H1 (cell line): ENCODE measurements around the gene RNF141. TPM values are rescaled to one million over a fixed set of nuclear protein-coding genes. Genes with fewer than 3 reads are reported as not detected.
A peak's percentile ranks its signal among the peaks of the same experiment; 100 is the strongest.

Source experiments
- CTCF ChIA-PET: fragments of 300-600 bp; sonication (Branson Sonifier 250); formaldehyde crosslinking; loops from one replicate; lab custom pipeline; 2021; ENCODE audit not compliant: partially characterized antibody; lab: Charles Lee
- POLR2A ChIA-PET: fragments of 300-600 bp; sonication (Branson Sonifier 250); formaldehyde crosslinking; loops from one replicate; lab custom pipeline; 2021; ENCODE audit warnings: inconsistent platforms; ENCODE audit not compliant: partially characterized antibody; lab: Charles Lee
- DNase-seq, 2 experiments: peaks; one replicate each; pipeline versions ENCODE4 v3.0.0 to v3.0.0-alpha.2; 2010 to 2022; ENCODE audit warnings: low spot score in 2 of 2, low read depth in 1 of 2, mixed read lengths in 1 of 2
- FAIRE-seq: peaks from 2 replicates; lab custom pipeline; 2011; peaks lifted over from hg19 to GRCh38; lab: Jason Lieb, UNC
- H2AFZ ChIP-seq: 2 replicates; pipeline ENCODE4 v1.8.1; 2012; ENCODE audit warnings: low read length, inconsistent platforms
- H2AK5ac ChIP-seq: 2 replicates; pipeline ENCODE4 v1.6.1; 2013; ENCODE audit warnings: low read depth, low read length
- H2BK120ac ChIP-seq: replicated peaks from 2 replicates; pipeline ENCODE3; 2013; ENCODE audit warnings: low read depth, low read length, inconsistent platforms
- H2BK12ac ChIP-seq: 2 replicates; pipeline ENCODE4 v1.6.1; 2013; ENCODE audit warnings: low read depth, low read length
- H2BK15ac ChIP-seq: 2 replicates; pipeline ENCODE4 v1.6.1; 2013; ENCODE audit warnings: low read length
- H2BK20ac ChIP-seq: 2 replicates; pipeline ENCODE4 v1.6.1; 2013; ENCODE audit warnings: low read length
- H2BK5ac ChIP-seq: 2 replicates; pipeline ENCODE4 v1.6.1; 2013; ENCODE audit warnings: low read depth, low read length
- H3K14ac ChIP-seq: 2 replicates; pipeline ENCODE4 v1.6.1; 2013; ENCODE audit warnings: inconsistent platforms; ENCODE audit not compliant: insufficient read length
- H3K18ac ChIP-seq: 2 replicates; pipeline ENCODE4 v1.6.1; 2013; ENCODE audit warnings: low read length; ENCODE audit errors: extremely low read depth
- H3K23ac ChIP-seq: 2 replicates; pipeline ENCODE4 v1.6.1; 2013; ENCODE audit warnings: inconsistent platforms; ENCODE audit not compliant: insufficient read length
- H3K23me2 ChIP-seq: 2 replicates; pipeline ENCODE4 v1.6.1; 2013; ENCODE audit warnings: low read depth, low read length
- H3K27ac ChIP-seq: 2 replicates; pipeline ENCODE4 v1.6.1; 2011; ENCODE audit warnings: low read depth, low read length, inconsistent platforms
- H3K27me3 ChIP-seq, 4 experiments: replicated peaks in 1 of 4; 1 replicate in 1 of 4; 2 replicates in 3 of 4; pipeline versions ENCODE4 v1.6.1 to v1.8.1; 2011 to 2013; ENCODE audit warnings: low read length in 3 of 4, mild to moderate bottlenecking in 3 of 4, inconsistent platforms in 2 of 4, mixed read lengths in 2 of 4, moderate library complexity in 1 of 4; ENCODE audit not compliant: control insufficient read depth in 3 of 4, insufficient read depth in 3 of 4; ENCODE audit errors: extremely low read depth in 1 of 4
- H3K36me3 ChIP-seq, 4 experiments: 2 replicates each; pipeline versions ENCODE4 v1.6.1 to v1.8.1; 2011 to 2013; ENCODE audit warnings: mild to moderate bottlenecking in 4 of 4, low read length in 3 of 4, moderate library complexity in 2 of 4, control low read depth in 1 of 4, inconsistent platforms in 1 of 4; ENCODE audit not compliant: insufficient read depth in 4 of 4, control insufficient read depth in 2 of 4
- H3K4ac ChIP-seq: replicated peaks from 2 replicates; pipeline ENCODE3; 2013; ENCODE audit warnings: low read length, low read depth, mixed read lengths, inconsistent platforms; ENCODE audit not compliant: insufficient read length
- H3K4me1 ChIP-seq, 4 experiments: replicated peaks in 1 of 4; 1 replicate in 1 of 4; 2 replicates in 3 of 4; pipeline versions ENCODE4 v1.6.1 to v1.8.1; 2011 to 2013; ENCODE audit warnings: low read length in 3 of 4, inconsistent platforms in 2 of 4, mixed read lengths in 1 of 4; ENCODE audit not compliant: insufficient read depth in 4 of 4, control insufficient read depth in 3 of 4
- H3K4me2 ChIP-seq, 2 experiments: 2 replicates each; pipeline versions ENCODE4 v1.6.1 to v1.8.1; 2011 to 2013; ENCODE audit warnings: low read depth in 2 of 2, low read length in 2 of 2, control low read depth in 1 of 2, inconsistent platforms in 1 of 2, mild to moderate bottlenecking in 1 of 2; ENCODE audit not compliant: insufficient read depth in 1 of 2
- H3K4me3 ChIP-seq, 4 experiments: fragments of 200-600, 300-600 bp in 1 of 4; sonication (generic), shearing (Covaris generic), sonication (Bioruptor Twin) in 1 of 4; 2 replicates each; pipeline versions ENCODE4 v1.5.1 to v1.8.1; 2011 to 2016; ENCODE audit warnings: low read length in 4 of 4, low read depth in 3 of 4, control low read depth in 2 of 4, inconsistent platforms in 2 of 4, mild to moderate bottlenecking in 2 of 4, mixed read lengths in 1 of 4, moderate library complexity in 1 of 4; ENCODE audit not compliant: insufficient read depth in 2 of 4; ENCODE audit errors: extremely low read depth in 1 of 4
- H3K56ac ChIP-seq: replicated peaks from 2 replicates; pipeline ENCODE3; 2013; ENCODE audit warnings: low read depth, mild to moderate bottlenecking, mixed read lengths, low read length, inconsistent platforms; ENCODE audit not compliant: insufficient read length
- H3K79me1 ChIP-seq: 2 replicates; pipeline ENCODE4 v1.6.1; 2013; ENCODE audit warnings: low read depth, low read length, control low read depth
- H3K79me2 ChIP-seq, 2 experiments: 2 replicates each; pipeline versions ENCODE4 v1.6.1 to v1.8.1; 2012 to 2013; ENCODE audit warnings: low read length in 2 of 2, mild to moderate bottlenecking in 2 of 2, inconsistent platforms in 1 of 2; ENCODE audit not compliant: insufficient read depth in 2 of 2, control insufficient read depth in 1 of 2
- H3K9ac ChIP-seq, 4 experiments: replicated peaks in 1 of 4; 1 replicate in 1 of 4; 2 replicates in 3 of 4; pipeline versions ENCODE4 v1.6.1 to v1.8.1; 2011 to 2013; ENCODE audit warnings: low read depth in 3 of 4, low read length in 3 of 4, control low read depth in 2 of 4, mild to moderate bottlenecking in 2 of 4, moderate library complexity in 2 of 4, inconsistent platforms in 1 of 4; ENCODE audit errors: extremely low read depth in 1 of 4
- H3K9me3 ChIP-seq, 2 experiments: 2 replicates each; pipeline versions ENCODE4 v1.6.1 to v1.8.1; 2012 to 2013; ENCODE audit warnings: mild to moderate bottlenecking in 2 of 2, moderate library complexity in 2 of 2, control low read depth in 1 of 2, inconsistent platforms in 1 of 2, low read depth in 1 of 2, low read length in 1 of 2, mixed read lengths in 1 of 2; ENCODE audit not compliant: insufficient read depth in 2 of 2
- H4K20me1 ChIP-seq, 2 experiments: replicated peaks in 1 of 2; 2 replicates each; pipeline versions ENCODE3 to v1.8.1; 2011 to 2013; ENCODE audit warnings: inconsistent platforms in 2 of 2, low read length in 2 of 2, mild to moderate bottlenecking in 1 of 2; ENCODE audit not compliant: insufficient read depth in 2 of 2, control insufficient read depth in 1 of 2
- H4K5ac ChIP-seq: 2 replicates; pipeline ENCODE4 v1.6.1; 2013; ENCODE audit warnings: low read length, low read depth, mixed read lengths, inconsistent platforms; ENCODE audit not compliant: insufficient read length
- H4K8ac ChIP-seq: 2 replicates; pipeline ENCODE4 v1.8.0; 2013; ENCODE audit warnings: mild to moderate bottlenecking, moderate library complexity, low read length, inconsistent platforms; ENCODE audit not compliant: insufficient read depth; ENCODE audit errors: extremely low read depth
- H4K91ac ChIP-seq: replicated peaks from 2 replicates; pipeline ENCODE3; 2013; ENCODE audit warnings: low read length, mixed read lengths, inconsistent platforms; ENCODE audit not compliant: insufficient read length
- ATF3 ChIP-seq: IDR thresholded peaks from 2 replicates; pipeline ENCODE4 v1.6.1; 2011; ENCODE audit warnings: low read depth, mild to moderate bottlenecking, low read length; ENCODE audit not compliant: insufficient read depth
- BRCA1 ChIP-seq: IDR thresholded peaks from 2 replicates; pipeline ENCODE4 v1.6.1; 2012; ENCODE audit warnings: low read depth, low read length, improper control_type of control experiment
- RBBP5 ChIP-seq: IDR thresholded peaks from 2 replicates; pipeline ENCODE4 v1.7.1; 2012; ENCODE audit warnings: low read depth, mild to moderate bottlenecking, inconsistent platforms, low read length, moderate library complexity, borderline replicate concordance
- SIRT6 ChIP-seq: IDR thresholded peaks from one replicate; pipeline ENCODE4 v1.7.1; 2012; ENCODE audit warnings: low read length, inconsistent platforms
- SUZ12 ChIP-seq: fragments of 200-600 bp; sonication (generic); IDR thresholded peaks from 2 replicates; pipeline ENCODE4 v1.6.1; 2012; ENCODE audit warnings: mild to moderate bottlenecking, inconsistent platforms, low read length, moderate library complexity, mixed read lengths
- WGBS, 2 experiments: shearing (Covaris generic) in 1 of 2; methylation state at CpG; one replicate each; pipeline versions ENCODE4 v1.1.6 to v1.1.7; 2013 to 2015; ENCODE audit warnings: low lambda C conversion rate in 2 of 2, mixed read lengths in 2 of 2, inconsistent platforms in 1 of 2, low coverage in 1 of 2, missing lambda C conversion rate in 1 of 2; ENCODE audit not compliant: insufficient replicate concordance in 2 of 2, insufficient coverage in 1 of 2, insufficient read length in 1 of 2; ENCODE audit errors: extremely low coverage in 1 of 2, missing lambda C conversion rate in 1 of 2; 5-methylcytosine and 5-hydroxymethylcytosine counted together
- polyA plus RNA-seq, 7 experiments: library from polyadenylated mRNA; depleted of rRNA in 3 of 7; stranded (reverse) in 5 of 7; unstranded in 2 of 7; fragments of >200 nt in 5 of 7; fragments of 200-250 nt in 2 of 7; gene quantifications; 1 replicate in 5 of 7; 2 replicates in 1 of 7; 4 replicates in 1 of 7; pipeline versions ENCODE4 v1.2.1 to v1.2.3, GENCODE V29; 2011 to 2013; ENCODE audit warnings: missing spikeins in 2 of 7, mixed read lengths in 2 of 7
- total RNA-seq: library from RNA; stranded (reverse); fragmentation: NEBNext Ultra II Directional; extraction: Animal tissue kit (Norgen Biotek cat#: 25700); gene quantifications from 2 replicates; pipeline ENCODE4 v1.2.1, GENCODE V29; 2021

Gene RNF141
- total and polyA plus RNA-seq, 2 of the 8 experiments (the other 6 are each of a cell fraction or from before 2014, with no cell fraction given), result 8.5 to 22.8 TPM

- CTCF ChIA-PET, result interaction anchor here (0.7 kb wide), 1 partner anchor 169 kb away, joined by 3 read pairs; no protein-coding TSS in a partner anchor
- Histone ChIP-seq H3K4me3 (no peak overlapping the region), H2BK5ac (no peak overlapping the region), H3K9ac (no peak overlapping the region), H3K9me3 (no peaks in the 10 kb centered on the region), H2AFZ (no peak overlapping the region), H3K79me2 (no peaks in the 10 kb centered on the region), H2AK5ac (no peak overlapping the region), H2BK15ac (no peak overlapping the region), H3K14ac (no peak overlapping the region), H3K27ac (no peak overlapping the region), H3K23ac (no peak overlapping the region), H3K4ac (no peak overlapping the region), H3K27me3 (no peaks in the 10 kb centered on the region)
- 86% methylated on average over 16 of the region's 16 CpGs; no CpG with 5 or more reads in 1 of the 2 experiments for WGBS, 2 experiments
- POLR2A ChIA-PET, result no interaction called here
- TF ChIP-seq SUZ12 (no peak), RBBP5 (no peak), BRCA1 (no peak), SIRT6 (no peak), ATF3 (no peak)
- TF ChIP-seq, all 59 proteins: peak for 0
- DNase-seq (no peak), FAIRE-seq (no peak)
- Histone ChIP-seq H4K8ac (peak overlapping the region; percentile 18; the same call in 1 of the 2 replicates), H3K36me3 (no peaks in the 10 kb centered on the region), H3K18ac (no peak overlapping the region), H3K23me2 (no peaks in the 10 kb centered on the region), H2BK12ac (no peak overlapping the region), H3K4me2 (no peak overlapping the region), H3K4me1 (peaks cover 0 to 1% (median 0%) of the 10 kb centered on the region in 4 experiments; a peak in 1 of 7 replicates), H3K79me1 (no peaks in the 10 kb centered on the region), H4K20me1 (peaks cover 0 to 2% of the 10 kb centered on the region in 2 experiments), H4K91ac (no peak overlapping the region), H4K5ac (no peak overlapping the region), H2BK20ac (no peak overlapping the region), H2BK120ac (no peak overlapping the region), H3K56ac (no peak overlapping the region)
Measured at GRCh38 chr11:10484461-10485180, 56.4 kb downstream of the RNF141 start.
